ENCODE measurements around the gene CNEP1R1.

CNEP1R1 gene

DNA sequence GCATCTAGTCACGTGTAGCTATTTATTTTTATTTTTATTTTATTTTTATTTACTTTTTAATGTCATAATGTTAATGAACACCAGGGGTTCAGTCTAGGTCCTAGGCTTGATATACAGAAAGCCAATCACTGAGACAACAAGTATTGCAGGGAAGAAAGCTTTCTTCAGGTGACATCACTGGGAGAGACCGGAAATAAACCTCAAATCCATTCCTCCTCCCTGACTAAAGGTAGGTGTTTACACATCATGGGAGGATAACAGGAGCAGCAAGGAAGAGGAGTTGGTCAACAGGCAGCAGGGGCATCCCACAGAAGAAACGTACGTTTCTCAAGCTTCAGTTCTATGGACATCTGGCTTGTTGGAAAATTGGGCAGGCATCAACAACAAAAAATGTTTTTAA lies 31.2 kb downstream of the CNEP1R1 start:
- DNase-seq (ENCODE audit: low read depth), result no peak
- TF ChIP-seq, protein P1, sequence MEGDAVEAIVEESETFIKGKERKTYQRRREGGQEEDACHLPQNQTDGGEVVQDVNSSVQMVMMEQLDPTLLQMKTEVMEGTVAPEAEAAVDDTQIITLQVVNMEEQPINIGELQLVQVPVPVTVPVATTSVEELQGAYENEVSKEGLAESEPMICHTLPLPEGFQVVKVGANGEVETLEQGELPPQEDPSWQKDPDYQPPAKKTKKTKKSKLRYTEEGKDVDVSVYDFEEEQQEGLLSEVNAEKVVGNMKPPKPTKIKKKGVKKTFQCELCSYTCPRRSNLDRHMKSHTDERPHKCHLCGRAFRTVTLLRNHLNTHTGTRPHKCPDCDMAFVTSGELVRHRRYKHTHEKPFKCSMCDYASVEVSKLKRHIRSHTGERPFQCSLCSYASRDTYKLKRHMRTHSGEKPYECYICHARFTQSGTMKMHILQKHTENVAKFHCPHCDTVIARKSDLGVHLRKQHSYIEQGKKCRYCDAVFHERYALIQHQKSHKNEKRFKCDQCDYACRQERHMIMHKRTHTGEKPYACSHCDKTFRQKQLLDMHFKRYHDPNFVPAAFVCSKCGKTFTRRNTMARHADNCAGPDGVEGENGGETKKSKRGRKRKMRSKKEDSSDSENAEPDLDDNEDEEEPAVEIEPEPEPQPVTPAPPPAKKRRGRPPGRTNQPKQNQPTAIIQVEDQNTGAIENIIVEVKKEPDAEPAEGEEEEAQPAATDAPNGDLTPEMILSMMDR (IDR thresholded peaks at IDR 0.05; ENCODE audit: low read depth, low read length, missing control alignments), result no peak
- no peak overlapping the region for H3K4me3 ChIP-seq (ENCODE audit: low read depth, low read length)

DNA sequence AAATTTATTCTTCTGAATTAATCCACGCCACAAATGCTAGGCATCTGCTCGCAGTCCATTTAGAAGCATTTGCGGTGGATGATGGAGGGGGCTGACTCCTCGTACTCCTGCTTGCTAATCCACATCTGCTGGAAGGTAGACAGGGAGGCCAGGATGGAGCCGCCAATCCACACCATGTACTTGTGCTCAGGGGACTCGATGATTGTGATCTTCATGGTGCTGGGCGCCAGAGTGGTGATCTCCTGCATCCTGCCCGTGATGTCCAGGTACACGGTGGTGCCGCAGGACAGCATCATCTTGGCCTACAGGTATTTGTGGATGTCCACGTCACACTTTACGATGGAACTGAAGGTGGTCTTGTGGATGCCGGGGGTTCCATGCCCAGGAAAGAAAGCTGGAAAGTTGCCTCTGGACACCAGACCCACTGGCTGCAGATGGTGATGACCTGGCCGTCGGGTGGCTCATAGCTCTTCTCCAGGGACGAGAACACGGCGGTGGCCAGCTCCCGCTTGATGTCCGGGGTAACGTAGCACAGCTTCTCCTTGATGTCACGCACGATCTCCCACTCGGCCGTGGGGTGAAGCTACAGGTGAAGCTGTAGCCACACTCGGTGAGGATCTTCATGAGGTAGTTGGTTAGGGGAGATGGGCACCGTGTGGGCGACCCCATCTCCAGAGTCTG lies 33.2 kb downstream of the CNEP1R1 start:
- TF ChIP-seq, protein P1 (IDR thresholded peaks at IDR 0.05; ENCODE audit: low read depth, low read length, missing control alignments), result no peak
- no peak overlapping the region for H3K4me3 ChIP-seq (ENCODE audit: low read depth, low read length)
- DNase-seq (ENCODE audit: low read depth), result no peak

DNA sequence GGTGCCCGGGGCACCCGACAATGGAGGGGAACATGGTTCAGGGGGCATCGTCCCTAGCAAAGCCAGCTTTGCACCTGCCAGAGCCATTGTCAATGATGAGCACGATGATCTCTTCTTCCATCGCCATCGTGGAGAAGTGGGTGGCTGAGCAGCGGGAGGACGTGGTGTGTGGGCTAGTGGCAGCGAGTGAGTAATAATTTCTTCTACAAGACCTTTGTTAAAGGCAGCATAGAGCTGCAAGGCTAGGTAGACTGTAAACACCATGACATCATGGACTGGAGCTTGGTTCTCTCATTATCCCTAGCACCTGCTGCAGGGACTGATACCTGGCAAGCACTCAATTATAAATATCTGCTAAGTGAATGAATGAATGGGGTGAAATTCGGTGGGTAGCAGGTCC lies 34.1 kb downstream of the CNEP1R1 start:
- H3K4me3 ChIP-seq (ENCODE audit: low read depth, low read length), result no peak overlapping the region
- no peak for DNase-seq (ENCODE audit: low read depth)
- TF ChIP-seq, protein P1 (IDR thresholded peaks at IDR 0.05; ENCODE audit: low read depth, low read length, missing control alignments), result no peak

DNA sequence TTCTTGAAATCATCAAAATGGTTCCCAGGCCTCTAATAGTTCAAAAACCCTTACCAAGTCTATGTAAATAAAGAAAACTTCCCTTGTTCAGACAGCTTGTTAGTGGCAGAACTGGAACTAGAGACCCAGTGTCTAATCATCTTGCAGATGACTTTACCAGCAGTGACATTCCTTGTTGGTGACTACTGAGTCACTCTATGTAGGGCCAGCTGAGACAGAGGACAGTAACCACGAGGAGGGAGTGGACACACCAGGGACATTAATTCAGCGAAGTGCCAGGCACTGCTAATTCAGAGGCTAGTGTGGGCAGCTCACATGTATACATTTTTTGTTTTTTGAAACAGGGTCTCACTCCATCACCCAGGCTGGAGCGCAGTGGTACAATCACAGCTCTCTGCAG lies 34.6 kb downstream of the CNEP1R1 start:
- TF ChIP-seq, protein P1 (IDR thresholded peaks at IDR 0.05; ENCODE audit: low read depth, low read length, missing control alignments), result no peak
- no peak for DNase-seq (ENCODE audit: low read depth)
- no peak overlapping the region for H3K4me3 ChIP-seq (ENCODE audit: low read depth, low read length)

DNA sequence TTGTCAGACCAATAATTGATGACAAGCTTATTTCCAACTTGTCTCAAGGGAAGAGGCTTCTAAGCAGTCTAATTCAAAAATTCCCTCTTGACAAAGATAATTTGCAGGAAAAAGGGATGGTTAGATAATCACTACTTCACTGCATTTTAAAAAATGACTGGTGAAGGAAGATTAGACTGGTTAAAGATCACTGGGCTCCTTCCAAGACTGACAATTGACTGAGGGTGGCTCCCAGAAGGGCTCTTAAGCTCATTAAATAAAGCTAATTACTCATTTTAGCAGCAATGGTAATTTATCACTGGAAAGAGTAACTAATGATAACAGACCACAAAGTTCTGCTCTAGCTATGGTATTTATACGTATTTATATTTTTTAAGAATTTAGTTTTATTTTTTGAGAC lies 36.3 kb downstream of the CNEP1R1 start:
- TF ChIP-seq, protein P1 (IDR thresholded peaks at IDR 0.05; ENCODE audit: low read depth, low read length, missing control alignments), result no peak
- no peak overlapping the region for H3K4me3 ChIP-seq (ENCODE audit: low read depth, low read length)
- DNase-seq (ENCODE audit: low read depth), result no peak

DNA sequence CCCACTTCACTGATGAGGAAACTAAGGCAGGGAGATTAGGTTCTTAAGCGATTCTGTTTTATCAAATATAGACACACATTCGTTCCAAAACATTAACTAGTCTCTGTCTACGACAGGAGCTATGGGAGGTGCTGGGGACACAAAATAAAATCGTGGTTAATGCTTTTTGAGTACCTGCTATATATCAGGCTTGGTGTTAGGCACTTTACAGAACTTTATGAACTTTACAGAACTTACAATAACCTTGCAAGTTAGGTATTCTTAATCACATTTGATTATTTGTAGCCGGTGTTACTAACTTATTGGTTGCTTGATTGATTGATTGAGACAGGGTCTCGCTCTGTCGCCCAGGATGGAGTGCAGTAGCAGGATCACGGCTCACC lies 40.2 kb downstream of the CNEP1R1 start:
- no peak for DNase-seq (ENCODE audit: low read depth)
- TF ChIP-seq, protein P1 (IDR thresholded peaks at IDR 0.05; ENCODE audit: low read depth, low read length, missing control alignments), result no peak
- peak overlapping the region; percentile 43 for H3K4me3 ChIP-seq (ENCODE audit: low read depth, low read length)
